GM19043 (cell line): ENCODE results near the gene ADCY9.
"Not testable (repeated sequence)": the region's sequence is repeated elsewhere in the genome, so short reads cannot be mapped to it uniquely, and the experiment has no call there.

ENCODE experiments used
- ATAC-seq: cut with Tn5 transposase; IDR thresholded peaks from one replicate; pipeline ENCODE4 v1.9.1; 2021; ENCODE audit warnings: low read depth; ENCODE audit not compliant: unreplicated experiment

The ADCY9 gene

GRCh38 chr16:3937066-3937875 lies 179.0 kb downstream of the ADCY9 start:
- ATAC-seq: no peak

- no peak for ATAC-seq
Observed at GRCh38 chr16:3935921-3936320, 180.3 kb downstream of the ADCY9 start.

GRCh38 chr16:3934491-3935181 lies 181.6 kb downstream of the ADCY9 start:
- ATAC-seq: no peak

DNA sequence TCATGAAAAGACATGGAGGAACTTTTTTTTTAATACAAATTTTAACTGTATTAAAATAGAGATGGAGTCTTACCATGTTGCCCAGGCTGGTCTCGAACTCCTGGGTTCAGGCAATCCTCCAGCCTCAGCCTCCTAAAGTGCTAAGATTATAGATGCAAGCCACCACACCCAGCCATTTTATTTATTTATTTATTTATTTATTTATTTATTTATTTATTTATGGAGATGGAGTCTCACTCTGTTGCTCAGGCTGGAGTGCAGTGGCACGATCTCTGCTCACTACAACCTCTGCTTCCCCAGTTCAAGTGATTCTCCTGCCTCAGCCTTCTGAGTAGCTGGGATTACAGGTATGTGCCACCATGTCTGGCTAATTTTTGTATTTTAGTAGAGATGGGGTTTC lies 189.1 kb downstream of the ADCY9 start:
- ATAC-seq: not testable (repeated sequence)

- no peak for ATAC-seq
Observed at GRCh38 chr16:3924763-3925162, 191.5 kb downstream of the ADCY9 start.

- ATAC-seq: no peak
Observed at GRCh38 chr16:3922241-3922640, 194.0 kb downstream of the ADCY9 start.

DNA sequence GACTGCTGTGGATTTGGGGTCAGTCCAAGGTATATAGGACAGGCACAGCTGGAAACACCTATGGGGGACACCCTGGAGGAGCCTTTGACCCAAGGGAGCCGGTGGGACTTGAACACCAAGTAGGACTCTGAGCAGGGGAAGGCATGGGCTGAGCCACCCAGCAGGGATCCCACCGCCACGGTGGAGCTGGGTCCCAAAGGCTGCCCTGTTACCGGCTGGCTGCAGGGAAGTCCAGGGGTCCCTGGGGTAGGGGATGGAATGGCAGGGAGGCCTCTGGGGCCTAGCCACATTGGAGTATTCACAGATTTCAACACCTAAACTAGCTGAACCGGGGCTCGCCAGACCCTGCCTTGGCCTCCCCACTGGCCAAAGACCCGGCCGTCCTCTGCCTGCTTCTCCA lies 196.0 kb downstream of the ADCY9 start:
- ATAC-seq: no peak

DNA sequence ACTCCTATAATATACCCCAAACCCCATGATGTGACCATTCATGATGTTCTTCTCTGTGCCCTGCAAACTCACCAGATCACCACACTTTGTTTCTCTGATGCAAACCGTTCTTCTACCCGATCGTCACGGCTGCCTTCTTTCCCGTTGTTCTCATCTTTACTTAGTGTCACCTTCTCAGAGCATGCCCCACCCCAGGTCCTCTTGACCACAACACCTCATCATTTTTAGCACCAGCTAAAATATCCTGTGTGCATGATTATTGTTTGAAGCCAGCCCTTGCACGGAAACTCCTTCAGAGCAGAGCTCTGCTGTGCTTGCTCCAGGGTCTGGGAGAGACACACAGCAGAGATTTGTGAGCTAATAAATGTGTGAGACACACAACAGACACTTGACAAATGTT lies 196.8 kb downstream of the ADCY9 start:
- no peak for ATAC-seq

DNA sequence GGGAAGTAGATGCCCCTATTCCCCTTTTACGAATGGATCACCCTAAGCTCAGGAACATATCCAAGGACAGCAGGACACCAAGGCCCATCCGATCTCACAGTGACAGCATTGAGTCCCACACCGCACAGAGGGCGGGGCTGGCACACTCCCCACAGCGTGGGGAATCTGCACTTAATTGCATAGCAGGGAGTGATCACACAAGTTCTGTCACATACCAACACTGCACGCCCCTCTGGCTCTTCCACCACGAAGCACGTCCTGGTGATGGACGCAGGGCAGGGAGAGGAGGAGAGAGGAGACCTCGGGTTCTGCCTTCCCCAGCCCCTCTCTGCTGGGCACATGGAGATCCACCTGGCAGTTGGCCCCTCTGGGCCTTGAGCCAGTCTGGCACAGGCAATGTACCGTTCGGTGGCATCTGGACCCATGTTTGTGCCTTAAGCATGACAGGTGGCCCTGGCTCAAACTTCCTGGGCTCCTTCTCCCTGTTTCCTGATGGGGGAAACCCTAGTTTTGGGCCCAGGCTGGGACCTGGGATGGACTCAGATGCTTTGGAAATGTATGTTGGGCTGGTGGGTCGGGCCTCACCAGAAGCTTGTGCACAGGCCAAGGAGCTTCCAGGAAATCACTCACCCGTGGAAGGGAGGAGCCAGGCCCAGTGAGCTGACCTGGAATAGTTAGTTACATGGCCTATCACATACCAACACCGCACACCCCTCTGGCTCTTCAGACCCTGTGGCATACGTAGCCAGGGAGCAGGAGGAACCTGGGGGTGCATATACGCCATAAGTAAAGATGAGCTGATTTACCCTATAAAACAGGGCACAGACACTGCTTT lies 200.6 kb downstream of the ADCY9 start:
- no peak for ATAC-seq

DNA sequence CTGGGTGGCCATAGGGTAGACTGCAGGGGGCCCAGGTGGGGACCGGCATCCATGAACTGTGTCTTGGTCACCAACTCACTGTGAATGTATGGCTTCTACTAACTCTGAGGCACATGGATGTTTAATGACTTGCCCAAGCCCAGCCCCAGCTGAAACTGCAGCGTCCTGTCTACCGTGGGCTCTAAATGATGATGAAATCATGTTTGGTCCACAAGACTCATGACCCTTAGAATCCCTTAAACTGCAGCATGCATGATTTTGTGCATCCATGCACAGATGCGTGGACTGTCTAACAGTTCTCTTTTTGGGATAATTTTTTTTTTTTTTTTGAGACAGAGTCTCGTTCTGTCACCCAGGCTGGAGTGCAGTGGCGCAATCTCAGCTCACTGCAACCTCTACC lies 203.3 kb downstream of the ADCY9 start:
- ATAC-seq: no peak
